Neural cell (in vitro differentiated cells): ENCODE measurements around the gene AFF1.
A peak's percentile ranks its signal among the peaks of the same experiment; 100 is the strongest.

Experiments used
- CTCF ChIP-seq: fragments of 450-650 bp; IDR thresholded peaks from 2 replicates; pipeline ENCODE4 v1.5.1; 2014; ENCODE audit warnings: antibody characterized with exemption, mild to moderate bottlenecking, moderate library complexity; ENCODE audit not compliant: poor library complexity, severe bottlenecking
- EP300 ChIP-seq: fragments of 450-650 bp; conservative IDR thresholded peaks from 2 replicates; pipeline ENCODE4 v1.6.1; 2014; ENCODE audit warnings: antibody characterized with exemption, mild to moderate bottlenecking, moderate library complexity; ENCODE audit not compliant: poor library complexity, severe bottlenecking
- EZH2 ChIP-seq: fragments of 200-600, 300-800 bp; shearing (Covaris generic), sonication (generic); IDR thresholded peaks from 2 replicates; pipeline ENCODE4 v1.6.1; 2014; ENCODE audit warnings: antibody characterized with exemption, low read length, borderline replicate concordance, mild to moderate bottlenecking; ENCODE audit not compliant: insufficient read depth, poor library complexity, severe bottlenecking
- MXI1 ChIP-seq: fragments of 450-650 bp; conservative IDR thresholded peaks from 2 replicates; pipeline ENCODE4 v1.6.1; 2014; ENCODE audit warnings: antibody characterized with exemption, mild to moderate bottlenecking; ENCODE audit not compliant: poor library complexity, severe bottlenecking
- POLR2AphosphoS5 ChIP-seq: IDR thresholded peaks from 2 replicates; pipeline ENCODE4 v1.6.1; 2012
- RAD21 ChIP-seq: fragments of 450-650 bp; conservative IDR thresholded peaks from 2 replicates; pipeline ENCODE4 v1.6.1; 2014; ENCODE audit warnings: antibody characterized with exemption, mild to moderate bottlenecking, moderate library complexity
- SMC3 ChIP-seq: fragments of 450-650 bp; conservative IDR thresholded peaks from 2 replicates; pipeline ENCODE4 v1.6.1; 2014; ENCODE audit warnings: antibody characterized with exemption, mild to moderate bottlenecking, moderate library complexity; ENCODE audit not compliant: poor library complexity
- TAF1 ChIP-seq: IDR thresholded peaks from 2 replicates; pipeline ENCODE4 v1.6.1; 2012; ENCODE audit warnings: low read depth
- TF ChIP-seq, protein P1 (sequence below): IDR thresholded peaks from 2 replicates; pipeline ENCODE4 v1.6.1; 2012; ENCODE audit warnings: borderline replicate concordance

DNA sequence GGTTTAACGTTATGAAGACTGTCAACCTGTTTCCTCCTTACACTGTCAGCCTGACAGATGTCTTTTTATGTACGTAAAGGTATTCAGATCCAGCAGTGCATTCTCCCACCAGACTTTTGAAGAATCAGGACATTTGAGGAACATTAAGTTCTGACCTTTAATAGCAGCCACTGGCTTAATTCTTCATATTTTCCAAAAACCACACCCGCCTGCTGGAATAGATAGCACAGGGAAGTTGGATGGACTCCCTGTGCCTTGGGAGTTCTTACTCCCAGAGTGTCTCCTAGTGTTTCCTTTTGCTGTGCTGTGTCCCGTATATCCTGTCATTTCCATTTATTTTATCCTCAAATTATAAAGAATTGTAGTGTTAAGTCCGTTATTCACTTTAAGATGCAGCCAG is 94.5 kb downstream of the AFF1 start:
- TF ChIP-seq POLR2AphosphoS5, result no peak
- TF ChIP-seq CTCF, result no peak
- TF ChIP-seq EZH2, result no peak
- no peak for TF ChIP-seq TAF1
- no peak for TF ChIP-seq SMC3
- no peak for TF ChIP-seq RAD21
- peak; percentile 13 for TF ChIP-seq EP300
- TF ChIP-seq, protein P1, sequence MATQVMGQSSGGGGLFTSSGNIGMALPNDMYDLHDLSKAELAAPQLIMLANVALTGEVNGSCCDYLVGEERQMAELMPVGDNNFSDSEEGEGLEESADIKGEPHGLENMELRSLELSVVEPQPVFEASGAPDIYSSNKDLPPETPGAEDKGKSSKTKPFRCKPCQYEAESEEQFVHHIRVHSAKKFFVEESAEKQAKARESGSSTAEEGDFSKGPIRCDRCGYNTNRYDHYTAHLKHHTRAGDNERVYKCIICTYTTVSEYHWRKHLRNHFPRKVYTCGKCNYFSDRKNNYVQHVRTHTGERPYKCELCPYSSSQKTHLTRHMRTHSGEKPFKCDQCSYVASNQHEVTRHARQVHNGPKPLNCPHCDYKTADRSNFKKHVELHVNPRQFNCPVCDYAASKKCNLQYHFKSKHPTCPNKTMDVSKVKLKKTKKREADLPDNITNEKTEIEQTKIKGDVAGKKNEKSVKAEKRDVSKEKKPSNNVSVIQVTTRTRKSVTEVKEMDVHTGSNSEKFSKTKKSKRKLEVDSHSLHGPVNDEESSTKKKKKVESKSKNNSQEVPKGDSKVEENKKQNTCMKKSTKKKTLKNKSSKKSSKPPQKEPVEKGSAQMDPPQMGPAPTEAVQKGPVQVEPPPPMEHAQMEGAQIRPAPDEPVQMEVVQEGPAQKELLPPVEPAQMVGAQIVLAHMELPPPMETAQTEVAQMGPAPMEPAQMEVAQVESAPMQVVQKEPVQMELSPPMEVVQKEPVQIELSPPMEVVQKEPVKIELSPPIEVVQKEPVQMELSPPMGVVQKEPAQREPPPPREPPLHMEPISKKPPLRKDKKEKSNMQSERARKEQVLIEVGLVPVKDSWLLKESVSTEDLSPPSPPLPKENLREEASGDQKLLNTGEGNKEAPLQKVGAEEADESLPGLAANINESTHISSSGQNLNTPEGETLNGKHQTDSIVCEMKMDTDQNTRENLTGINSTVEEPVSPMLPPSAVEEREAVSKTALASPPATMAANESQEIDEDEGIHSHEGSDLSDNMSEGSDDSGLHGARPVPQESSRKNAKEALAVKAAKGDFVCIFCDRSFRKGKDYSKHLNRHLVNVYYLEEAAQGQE, result no peak
- TF ChIP-seq MXI1, result no peak
